CD4-positive, alpha-beta T cell treated with Interferon alpha-2 for 1 hour (primary cell): ENCODE measurements around the gene MAGEA12.
"Not testable (repeated sequence)": the region's sequence is repeated elsewhere in the genome, so short reads cannot be mapped to it uniquely, and the experiment has no call there.

ENCODE experiments used
- DNase-seq, 2 donors: peaks; one replicate each; pipeline ENCODE4 v3.0.0-alpha.2; 2020 to 2022

The MAGEA12 gene

DNA sequence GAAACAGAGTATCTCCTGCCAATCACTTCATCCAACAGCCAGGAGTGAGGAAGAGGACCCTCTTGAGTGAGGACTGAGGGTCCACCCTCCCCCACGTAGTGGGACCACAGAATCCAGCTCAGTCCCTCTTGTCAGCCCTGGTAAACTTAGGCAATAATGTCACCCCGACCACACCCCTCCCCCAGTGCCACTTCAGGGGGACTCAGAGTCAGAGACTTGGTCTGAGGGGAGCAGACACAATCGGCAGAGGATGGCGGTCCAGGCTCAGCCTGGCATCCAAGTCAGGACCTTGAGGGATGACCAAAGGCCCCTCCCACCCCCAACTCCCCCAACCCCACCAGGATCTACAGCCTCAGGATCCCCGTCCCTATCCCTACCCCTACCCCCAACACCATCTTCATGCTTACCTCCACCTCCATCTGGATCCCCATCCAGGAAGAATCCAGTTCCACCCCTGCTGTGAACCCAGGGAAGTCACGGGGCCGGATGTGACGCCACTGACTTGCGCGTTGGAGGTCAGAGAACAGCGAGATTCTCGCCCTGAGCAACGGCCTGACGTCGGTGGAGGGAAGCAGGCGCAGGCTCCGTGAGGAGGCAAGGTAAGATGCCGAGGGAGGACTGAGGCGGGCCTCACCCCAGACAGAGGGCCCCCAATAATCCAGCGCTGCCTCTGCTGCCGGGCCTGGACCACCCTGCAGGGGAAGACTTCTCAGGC is at the start of gene MAGEA12, which contains the start of gene CSAG1:
Gene MAGEA12 (plus strand): TSS at position 497 of the 715 bp plus-strand sequence. CDS start 2,405 bp downstream, outside the sequence.
Gene CSAG1 (minus strand): TSS at position 461 of the 715 bp plus-strand sequence. CDS start 1,261 bp downstream, outside the sequence.
- no peak for DNase-seq

- DNase-seq = not testable (repeated sequence)
These were observed 35.3 kb upstream of the MAGEA12 start, which contains the start of gene MAGEA3 for GRCh38 chrX:152697952-152698931. MAGEA3 (plus strand) TSS chrX:152698794; CDS start chrX:152700833, 2,039 bp downstream.

- DNase-seq = not testable (repeated sequence)
These were observed 33.2 kb upstream of the MAGEA12 start for GRCh38 chrX:152700390-152700789.

DNA sequence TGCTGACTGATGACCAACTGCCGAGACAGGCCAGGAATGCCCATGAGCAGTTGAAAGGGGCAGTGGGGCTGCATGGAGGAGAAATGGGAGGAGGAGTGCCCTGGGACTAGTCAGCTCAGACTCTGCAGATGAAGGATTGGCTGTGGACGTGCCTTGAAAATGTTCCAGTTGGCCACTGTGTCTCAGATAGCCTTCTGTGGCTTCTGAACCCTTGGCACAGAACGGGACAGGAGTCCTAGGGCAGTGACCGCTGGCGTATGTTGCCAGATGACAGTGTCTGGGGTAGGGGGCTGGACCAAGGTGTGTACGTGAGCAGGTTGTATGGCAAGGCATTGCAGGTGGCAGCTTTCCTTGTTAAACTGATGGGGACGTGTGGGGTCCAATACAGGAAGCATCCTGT is 27.1 kb upstream of the MAGEA12 start:
- DNase-seq = not testable (repeated sequence)

GRCh38 chrX:152709173-152709572 is 24.4 kb upstream of the MAGEA12 start, which contains the start of gene CSAG2:
CSAG2 (minus strand) TSS chrX:152709273; CDS start chrX:152709112, 161 bp downstream.
- not testable (repeated sequence) for DNase-seq

DNA sequence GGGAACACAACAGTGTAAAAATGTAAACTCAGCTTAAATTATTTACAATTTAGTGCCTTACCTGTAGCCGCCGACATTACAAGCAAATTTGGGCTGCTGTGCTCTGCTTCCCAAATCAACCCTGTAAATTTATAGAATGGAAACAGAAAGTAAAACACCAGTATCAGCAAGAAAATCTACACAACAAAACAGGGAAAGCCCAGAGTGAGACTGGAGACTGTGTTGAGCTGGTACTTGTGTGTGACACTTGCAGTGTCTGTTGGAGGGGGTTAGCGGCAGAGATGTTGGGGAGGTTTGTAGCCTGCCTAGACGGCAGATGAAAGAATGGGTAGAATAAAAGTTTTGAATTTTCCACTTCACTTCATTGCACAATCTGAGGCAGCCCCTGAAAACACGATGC is 20.4 kb upstream of the MAGEA12 start:
- not testable (repeated sequence) for DNase-seq

- DNase-seq = not testable (repeated sequence)
These were observed 19.5 kb upstream of the MAGEA12 start, which contains the start of gene MAGEA2B for GRCh38 chrX:152713815-152714787. MAGEA2B (plus strand) TSS chrX:152714628; CDS start chrX:152717107, 2,479 bp downstream.

DNA sequence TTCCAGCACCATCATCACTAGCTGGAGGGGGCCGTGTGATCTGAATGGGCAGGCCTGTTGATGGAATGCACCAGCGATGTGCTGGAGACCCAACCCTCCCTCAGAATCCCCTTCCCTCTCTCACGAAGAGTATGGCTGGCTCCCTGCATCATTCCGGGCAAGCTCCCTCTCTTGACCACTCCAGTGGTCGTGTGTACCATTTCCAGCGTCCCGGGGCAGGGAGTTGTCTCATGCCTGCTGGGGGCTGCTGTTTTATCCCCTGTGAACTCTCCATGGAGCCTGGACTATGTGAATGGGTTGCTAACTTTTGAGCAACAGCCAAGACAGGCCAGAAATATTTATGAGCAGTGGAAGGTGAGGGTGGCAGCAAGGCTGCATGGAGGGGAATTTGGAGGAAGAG is 8.1 kb upstream of the MAGEA12 start:
- DNase-seq = no peak

GRCh38 chrX:152734143-152734858 is 744 bp downstream of the MAGEA12 start:
- not testable (repeated sequence) for DNase-seq

GRCh38 chrX:152735101-152735500 is 1.5 kb downstream of the MAGEA12 start:
- no peak for DNase-seq

GRCh38 chrX:152735860-152736511 is 2.4 kb downstream of the MAGEA12 start:
- DNase-seq = no peak

DNA sequence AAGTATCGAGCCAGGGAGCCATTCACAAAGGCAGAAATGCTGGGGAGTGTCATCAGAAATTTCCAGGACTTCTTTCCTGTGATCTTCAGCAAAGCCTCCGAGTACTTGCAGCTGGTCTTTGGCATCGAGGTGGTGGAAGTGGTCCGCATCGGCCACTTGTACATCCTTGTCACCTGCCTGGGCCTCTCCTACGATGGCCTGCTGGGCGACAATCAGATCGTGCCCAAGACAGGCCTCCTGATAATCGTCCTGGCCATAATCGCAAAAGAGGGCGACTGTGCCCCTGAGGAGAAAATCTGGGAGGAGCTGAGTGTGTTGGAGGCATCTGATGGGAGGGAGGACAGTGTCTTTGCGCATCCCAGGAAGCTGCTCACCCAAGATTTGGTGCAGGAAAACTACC is 3.0 kb downstream of the MAGEA12 start:
- not testable (repeated sequence) for DNase-seq

DNA sequence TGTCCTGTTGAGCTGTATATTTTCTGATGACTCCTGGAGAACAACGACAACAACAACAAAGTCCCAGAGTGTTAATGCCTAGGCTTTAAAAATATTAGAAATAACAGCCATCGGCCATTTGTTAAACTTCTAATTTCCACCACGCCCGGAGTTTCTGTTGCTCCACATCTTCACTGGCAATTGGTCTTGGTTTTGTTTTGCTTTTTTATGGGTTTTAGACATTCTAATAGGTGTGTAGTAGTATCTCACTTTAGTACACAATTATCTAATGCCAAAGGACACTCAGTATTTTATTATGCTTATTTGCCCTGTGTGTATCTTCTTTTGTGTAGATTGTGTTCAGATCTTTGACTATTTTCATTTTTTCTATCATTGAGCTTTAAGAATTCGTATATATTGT is 5.0 kb downstream of the MAGEA12 start:
- DNase-seq = no peak

DNA sequence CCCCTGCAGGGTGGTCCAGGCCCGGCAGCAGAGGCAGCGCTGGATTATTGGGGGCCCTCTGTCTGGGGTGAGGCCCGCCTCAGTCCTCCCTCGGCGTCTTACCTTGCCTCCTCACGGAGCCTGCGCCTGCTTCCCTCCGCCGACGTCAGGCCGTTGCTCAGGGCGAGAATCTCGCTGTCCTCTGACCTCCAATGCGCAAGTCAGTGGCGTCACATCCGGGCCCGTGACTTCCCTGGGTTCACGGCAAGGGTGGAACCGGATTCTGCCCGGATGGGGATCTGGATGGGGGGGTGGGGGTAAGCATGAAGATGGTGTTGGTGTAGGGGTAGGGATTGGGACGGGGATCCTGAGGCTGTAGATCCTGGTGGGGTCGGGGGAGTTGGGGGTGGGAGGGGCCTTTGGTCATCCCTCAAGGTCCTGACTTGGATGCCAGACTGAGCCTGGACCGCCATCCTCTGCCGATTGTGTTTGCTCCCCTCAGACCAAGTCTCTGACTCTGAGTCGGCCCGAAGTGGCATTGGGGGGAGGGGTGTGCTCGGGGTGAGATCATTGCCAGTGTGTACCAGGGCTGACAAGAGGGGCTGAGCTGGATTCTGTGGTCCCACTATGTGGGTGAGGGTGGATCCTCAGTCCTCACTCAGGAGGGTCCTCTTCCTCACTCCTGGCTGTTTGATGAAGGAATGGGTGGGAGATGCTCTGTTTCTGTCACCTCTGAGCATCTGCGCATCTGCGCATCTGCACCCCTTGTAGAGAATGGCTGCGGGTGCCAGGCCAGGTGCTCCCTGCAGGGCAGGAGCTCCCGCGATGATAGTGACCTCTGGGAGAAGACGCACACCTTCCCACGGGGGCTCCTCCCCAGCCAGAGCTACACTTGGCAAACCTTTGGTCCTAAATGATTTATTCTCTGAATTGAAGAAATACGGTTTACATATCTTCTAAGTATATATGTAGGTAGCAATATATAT is 20.4 kb downstream of the MAGEA12 start, which contains the start of gene MAGEA2:
Gene MAGEA2 (minus strand): TSS at position 157 of the 965 bp plus-strand sequence. CDS start 2,479 bp downstream, outside the sequence.
- not testable (repeated sequence) for DNase-seq

GRCh38 chrX:152754871-152755270 is 21.3 kb downstream of the MAGEA12 start:
- not testable (repeated sequence) for DNase-seq

DNA sequence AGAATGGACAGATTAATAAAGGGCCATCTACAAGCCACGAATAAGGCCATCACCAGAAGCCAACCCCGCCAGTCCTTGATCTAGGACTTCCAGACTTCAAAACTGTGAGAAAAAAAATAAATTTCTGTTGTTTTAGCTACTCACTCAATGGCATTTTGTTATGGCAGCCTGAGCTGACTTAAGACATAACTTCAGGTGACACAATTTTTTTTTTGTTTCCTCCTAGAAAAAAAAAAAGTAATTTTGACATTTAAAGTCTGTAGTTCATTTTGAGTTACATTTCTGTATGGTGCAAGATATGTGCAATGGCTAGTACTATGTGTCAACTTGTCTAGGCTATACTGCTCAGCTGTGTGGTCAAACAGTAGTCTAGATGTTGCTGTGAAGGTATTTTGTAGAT is 25.4 kb downstream of the MAGEA12 start, which contains the start of gene CSAG3:
Gene CSAG3 (plus strand): TSS at position 301 of the 400 bp plus-strand sequence.
- DNase-seq = not testable (repeated sequence)

GRCh38 chrX:152759544-152759943 is 26.0 kb downstream of the MAGEA12 start:
- DNase-seq = not testable (repeated sequence)

DNA sequence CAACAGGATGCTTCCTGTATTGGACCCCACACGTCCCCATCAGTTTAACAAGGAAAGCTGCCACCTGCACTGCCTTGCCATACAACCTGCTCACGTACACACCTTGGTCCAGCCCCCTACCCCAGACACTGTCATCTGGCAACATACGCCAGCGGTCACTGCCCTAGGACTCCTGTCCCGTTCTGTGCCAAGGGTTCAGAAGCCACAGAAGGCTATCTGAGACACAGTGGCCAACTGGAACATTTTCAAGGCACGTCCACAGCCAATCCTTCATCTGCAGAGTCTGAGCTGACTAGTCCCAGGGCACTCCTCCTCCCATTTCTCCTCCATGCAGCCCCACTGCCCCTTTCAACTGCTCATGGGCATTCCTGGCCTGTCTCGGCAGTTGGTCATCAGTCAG is 28.0 kb downstream of the MAGEA12 start:
- not testable (repeated sequence) for DNase-seq

DNA sequence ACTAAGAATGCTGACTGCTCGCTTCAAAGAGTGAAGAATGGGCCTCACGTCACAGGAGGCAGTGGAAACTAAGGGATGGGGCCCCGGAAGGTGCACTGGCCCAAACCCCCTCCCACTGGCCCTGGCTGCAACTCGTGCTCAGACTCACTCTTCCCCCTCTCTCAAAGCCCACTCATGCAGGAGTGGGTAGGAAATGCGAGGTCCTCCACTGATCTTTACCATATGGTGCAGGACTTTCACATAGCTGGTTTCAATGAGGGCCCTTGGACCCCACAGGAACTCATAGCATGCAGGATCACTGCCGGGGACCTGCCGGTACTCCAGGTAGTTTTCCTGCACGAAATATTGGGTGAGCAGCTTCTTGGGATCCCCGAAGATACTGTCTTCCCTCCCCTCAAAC is 33.0 kb downstream of the MAGEA12 start:
- not testable (repeated sequence) for DNase-seq
